ENCODE results near the gene DGUOK.

Gene DGUOK

DNA sequence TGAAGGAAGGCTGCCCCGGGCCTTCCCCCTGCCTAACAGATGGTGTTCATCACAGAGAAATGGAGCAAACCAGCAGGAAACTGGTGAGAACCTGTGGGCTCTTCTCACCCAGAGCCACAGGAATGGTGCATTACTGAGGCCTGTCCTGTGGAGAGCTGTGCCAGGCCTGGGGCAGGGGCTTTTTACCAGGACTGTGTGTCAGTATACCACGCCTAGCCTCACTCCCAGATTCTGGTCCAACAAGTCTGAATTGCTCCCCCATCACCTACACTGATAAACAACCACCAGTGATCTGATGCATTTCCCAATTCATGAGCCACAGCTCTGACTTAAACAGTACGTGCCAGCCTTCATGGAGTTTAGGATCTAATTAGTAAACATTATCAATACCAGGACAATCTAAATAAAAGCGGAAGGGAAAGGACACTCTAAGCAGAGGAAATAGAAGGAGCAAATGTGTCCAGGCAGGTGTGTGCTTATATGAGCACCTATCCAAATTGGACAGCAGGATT lies 8.9 kb upstream of the DGUOK start:
- Histone ChIP-seq H3K27me3 (ENCODE audit: insufficient read depth, insufficient read length) (no peaks in the 10 kb centered on the region), H3K4me3 (ENCODE audit: insufficient read length, low read depth) (no peak overlapping the region), H3K9ac (ENCODE audit: insufficient read length, low read depth) (no peak overlapping the region), H3K9me3 (ENCODE audit: insufficient read depth, low read length) (no peaks in the 10 kb centered on the region), H3K36me3 (ENCODE audit: insufficient read depth, insufficient read length, low read length) (no peaks in the 10 kb centered on the region), H3K4me1 (ENCODE audit: insufficient read depth, insufficient read length) (peaks cover 8% of the 10 kb centered on the region)
- TF ChIP-seq ZNF274 (IDR thresholded peaks at IDR 0.05; ENCODE audit: low read depth, low read length) (no peak), YY1 (IDR thresholded peaks at IDR 0.05; ENCODE audit: insufficient read depth, insufficient read length) (no peak), SUZ12 (IDR thresholded peaks at IDR 0.05; ENCODE audit: extremely low read depth, insufficient read depth, insufficient read length) (no peak)
- DNase-seq (ENCODE audit: low read depth, low spot score), result no peak

DNA sequence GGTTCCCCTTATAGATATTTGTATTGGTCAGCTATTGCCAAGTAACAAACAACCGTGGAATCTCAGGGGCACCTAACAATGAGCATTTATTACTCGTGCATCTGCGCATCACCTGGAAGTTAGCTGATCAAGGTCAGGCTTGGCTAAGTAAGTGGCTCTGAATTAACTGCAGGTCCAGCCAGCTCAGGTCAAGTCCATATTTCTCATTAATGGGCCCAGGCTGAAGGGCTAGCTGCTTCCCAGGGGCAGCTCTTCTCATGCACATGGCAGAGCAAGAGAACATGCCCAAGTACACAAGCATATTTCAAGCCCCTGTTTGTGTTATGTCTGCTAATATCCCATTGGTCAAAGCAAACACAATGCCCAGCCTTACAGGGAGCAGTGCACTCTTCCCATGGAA lies 7.8 kb upstream of the DGUOK start:
- Histone ChIP-seq H3K9me3 (ENCODE audit: insufficient read depth, low read length) (no peaks in the 10 kb centered on the region), H3K9ac (ENCODE audit: insufficient read length, low read depth) (no peak overlapping the region), H3K27me3 (ENCODE audit: insufficient read depth, insufficient read length) (no peaks in the 10 kb centered on the region), H3K36me3 (ENCODE audit: insufficient read depth, insufficient read length, low read length) (no peaks in the 10 kb centered on the region), H3K4me3 (ENCODE audit: insufficient read length, low read depth) (no peak overlapping the region), H3K4me1 (ENCODE audit: insufficient read depth, insufficient read length) (peaks cover 8% of the 10 kb centered on the region)
- DNase-seq (ENCODE audit: low read depth, low spot score), result no peak
- TF ChIP-seq SUZ12 (IDR thresholded peaks at IDR 0.05; ENCODE audit: extremely low read depth, insufficient read depth, insufficient read length) (no peak), YY1 (IDR thresholded peaks at IDR 0.05; ENCODE audit: insufficient read depth, insufficient read length) (no peak), ZNF274 (IDR thresholded peaks at IDR 0.05; ENCODE audit: low read depth, low read length) (no peak)

DNA sequence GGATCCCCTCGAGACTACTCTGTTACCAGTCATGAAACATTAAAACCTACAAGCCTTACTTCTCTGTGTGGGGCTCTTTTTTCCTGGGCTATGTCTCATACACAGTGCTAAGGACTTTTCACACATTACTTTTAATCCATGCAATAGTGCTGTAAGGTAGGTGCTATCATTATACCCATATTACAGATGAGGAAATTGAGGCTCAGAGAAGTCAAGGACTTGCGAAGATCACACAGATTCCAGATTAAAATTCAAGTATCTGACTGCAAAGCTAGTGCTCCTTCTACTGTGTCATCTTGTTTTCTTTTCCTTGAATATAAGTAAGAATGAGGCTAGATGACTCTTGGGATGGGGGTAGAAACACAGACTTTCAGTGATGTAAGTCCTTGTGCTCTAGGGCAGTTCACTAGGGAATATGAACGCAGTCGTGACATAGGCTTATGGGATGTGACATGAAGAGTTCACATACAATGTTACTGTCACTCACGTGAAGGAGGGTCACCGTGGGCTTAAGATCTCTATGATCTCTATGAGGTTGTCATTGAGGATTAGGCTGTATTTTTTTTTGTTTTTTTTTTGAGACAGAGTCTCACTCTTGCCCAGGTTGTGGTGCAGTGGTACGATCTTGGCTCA lies 7.0 kb upstream of the DGUOK start:
- no peaks in the 10 kb centered on the region for H3K9me3 ChIP-seq (ENCODE audit: insufficient read depth, low read length)
- peaks cover 8% of the 10 kb centered on the region for H3K4me1 ChIP-seq (ENCODE audit: insufficient read depth, insufficient read length)
- H3K27me3 ChIP-seq (ENCODE audit: insufficient read depth, insufficient read length), result no peaks in the 10 kb centered on the region
- DNase-seq (ENCODE audit: low read depth, low spot score), result no peak
- H3K36me3 ChIP-seq (ENCODE audit: insufficient read depth, insufficient read length, low read length), result no peaks in the 10 kb centered on the region
- H3K9ac ChIP-seq (ENCODE audit: insufficient read length, low read depth), result no peak overlapping the region
- TF ChIP-seq SUZ12 (IDR thresholded peaks at IDR 0.05; ENCODE audit: extremely low read depth, insufficient read depth, insufficient read length) (no peak), YY1 (IDR thresholded peaks at IDR 0.05; ENCODE audit: insufficient read depth, insufficient read length) (no peak), ZNF274 (IDR thresholded peaks at IDR 0.05; ENCODE audit: low read depth, low read length) (no peak)
- no peak overlapping the region for H3K4me3 ChIP-seq (ENCODE audit: insufficient read length, low read depth)

DNA sequence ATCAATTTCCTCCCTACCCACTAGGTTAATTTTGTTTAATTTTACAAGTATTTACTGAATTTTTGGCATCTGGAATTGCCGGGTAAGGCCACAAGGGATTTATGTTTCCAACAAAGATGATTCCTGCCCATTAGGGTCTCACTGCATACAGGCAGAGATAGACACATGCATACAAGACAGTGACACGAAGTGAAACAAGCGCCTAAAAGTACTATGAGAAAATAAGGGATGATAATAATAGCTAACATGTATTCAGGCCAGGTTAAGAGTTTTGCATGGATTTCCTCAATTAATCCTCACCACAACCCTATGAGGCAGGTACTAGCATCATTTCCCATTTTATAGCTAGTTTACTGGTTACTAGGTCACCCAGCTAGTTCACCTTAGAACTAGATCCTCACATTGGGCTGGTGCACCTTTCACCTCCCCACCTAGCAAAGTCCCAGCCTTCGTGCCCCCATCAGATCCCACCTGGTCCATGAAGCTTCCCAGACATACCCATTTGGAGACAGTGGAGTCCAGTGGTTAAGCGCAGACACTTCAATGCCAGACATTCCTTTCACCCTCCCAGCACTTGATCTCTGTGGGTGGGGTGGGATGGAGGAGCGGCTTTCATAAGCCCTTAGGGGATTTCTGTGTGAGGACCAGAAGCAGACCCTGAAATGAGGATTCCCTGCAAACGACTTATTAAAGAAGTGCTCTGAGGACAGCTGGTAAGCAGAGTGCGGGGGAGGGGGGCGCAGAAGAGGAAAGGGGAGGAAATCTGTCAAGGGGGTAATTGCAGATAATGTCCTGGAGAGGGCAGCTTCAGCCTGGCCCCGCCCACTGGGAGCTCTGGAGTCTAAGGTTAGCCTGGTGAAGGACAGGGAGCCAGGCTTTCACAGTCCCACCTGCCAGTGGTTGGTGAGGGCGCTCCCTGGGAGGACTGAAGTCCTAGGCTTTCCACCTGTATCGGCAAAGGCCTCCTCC lies 5.8 kb upstream of the DGUOK start:
- Histone ChIP-seq H3K9me3 (ENCODE audit: insufficient read depth, low read length) (no peaks in the 10 kb centered on the region), H3K4me1 (ENCODE audit: insufficient read depth, insufficient read length) (peaks cover 8% of the 10 kb centered on the region), H3K36me3 (ENCODE audit: insufficient read depth, insufficient read length, low read length) (no peaks in the 10 kb centered on the region), H3K27me3 (ENCODE audit: insufficient read depth, insufficient read length) (no peaks in the 10 kb centered on the region), H3K4me3 (ENCODE audit: insufficient read length, low read depth) (no peak overlapping the region), H3K9ac (ENCODE audit: insufficient read length, low read depth) (no peak overlapping the region)
- DNase-seq (ENCODE audit: low read depth, low spot score), result peak; percentile 50
- TF ChIP-seq ZNF274 (IDR thresholded peaks at IDR 0.05; ENCODE audit: low read depth, low read length) (no peak), SUZ12 (IDR thresholded peaks at IDR 0.05; ENCODE audit: extremely low read depth, insufficient read depth, insufficient read length) (no peak), YY1 (IDR thresholded peaks at IDR 0.05; ENCODE audit: insufficient read depth, insufficient read length) (no peak)

DNA sequence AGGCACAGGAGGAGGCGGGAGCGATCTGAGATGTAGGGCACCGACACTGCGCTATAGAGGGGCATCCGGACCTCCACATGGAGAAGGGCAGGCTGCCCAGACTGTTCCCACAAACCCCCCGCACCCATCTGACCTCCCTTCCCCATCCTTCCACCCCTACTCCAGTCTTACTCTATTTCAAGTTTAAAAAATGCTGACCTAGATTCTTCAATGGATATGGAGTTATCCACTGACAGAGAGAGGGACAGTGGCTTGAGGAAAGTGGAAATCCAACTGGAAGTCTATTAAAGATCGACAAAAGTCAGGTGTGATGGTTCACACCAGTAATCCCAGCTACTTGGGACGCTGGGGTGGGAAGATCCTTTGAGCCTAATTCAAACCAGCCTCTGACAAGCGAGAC lies 5.1 kb upstream of the DGUOK start:
- DNase-seq (ENCODE audit: low read depth, low spot score), result no peak
- H3K9ac ChIP-seq (ENCODE audit: insufficient read length, low read depth), result no peak overlapping the region

DNA sequence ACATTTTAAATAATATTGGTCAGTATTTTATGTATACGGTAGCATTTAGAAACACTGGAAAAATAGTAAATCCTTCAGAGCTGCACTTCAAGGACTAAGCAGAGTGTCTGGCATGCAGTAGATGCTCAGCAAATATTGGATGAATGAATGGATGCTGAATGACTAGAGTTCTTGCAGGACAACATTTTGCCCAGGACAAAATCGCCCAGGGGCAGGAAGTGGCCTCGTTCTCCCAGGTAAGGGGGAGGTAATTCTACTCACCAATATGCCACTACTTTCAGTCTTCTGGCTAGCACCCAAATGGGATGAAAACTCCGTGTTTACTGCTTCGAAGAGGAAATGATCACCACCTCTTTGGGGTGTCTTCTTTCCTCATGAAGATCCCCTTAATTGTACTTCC lies 4.0 kb upstream of the DGUOK start:
- no peak for DNase-seq (ENCODE audit: low read depth, low spot score)
- no peak for TF ChIP-seq SUZ12 (IDR thresholded peaks at IDR 0.05; ENCODE audit: extremely low read depth, insufficient read depth, insufficient read length)
- no peak for TF ChIP-seq ZNF274 (IDR thresholded peaks at IDR 0.05; ENCODE audit: low read depth, low read length)
- no peak for TF ChIP-seq YY1 (IDR thresholded peaks at IDR 0.05; ENCODE audit: insufficient read depth, insufficient read length)
- Histone ChIP-seq H3K9me3 (ENCODE audit: insufficient read depth, low read length) (no peaks in the 10 kb centered on the region), H3K9ac (ENCODE audit: insufficient read length, low read depth) (no peak overlapping the region), H3K36me3 (ENCODE audit: insufficient read depth, insufficient read length, low read length) (no peaks in the 10 kb centered on the region), H3K4me1 (ENCODE audit: insufficient read depth, insufficient read length) (peaks cover 8% of the 10 kb centered on the region), H3K4me3 (ENCODE audit: insufficient read length, low read depth) (no peak overlapping the region), H3K27me3 (ENCODE audit: insufficient read depth, insufficient read length) (no peaks in the 10 kb centered on the region)

More for the DNA sequence above, 5.1 kb upstream of the DGUOK start:
- H3K4me3 ChIP-seq (ENCODE audit: insufficient read length, low read depth), result no peak overlapping the region
- H3K9me3 ChIP-seq (ENCODE audit: insufficient read depth, low read length), result no peaks in the 10 kb centered on the region
- no peak for TF ChIP-seq ZNF274 (IDR thresholded peaks at IDR 0.05; ENCODE audit: low read depth, low read length)
- TF ChIP-seq SUZ12 (IDR thresholded peaks at IDR 0.05; ENCODE audit: extremely low read depth, insufficient read depth, insufficient read length), result no peak
- TF ChIP-seq YY1 (IDR thresholded peaks at IDR 0.05; ENCODE audit: insufficient read depth, insufficient read length), result no peak
- H3K27me3 ChIP-seq (ENCODE audit: insufficient read depth, insufficient read length), result no peaks in the 10 kb centered on the region
- H3K4me1 ChIP-seq (ENCODE audit: insufficient read depth, insufficient read length), result peaks cover 8% of the 10 kb centered on the region
- H3K36me3 ChIP-seq (ENCODE audit: insufficient read depth, insufficient read length, low read length), result no peaks in the 10 kb centered on the region

All from NT2/D1 (cell line).